Memory B cell (primary cell): ENCODE measurements around the gene CCDC88C.
"Not testable (repeated sequence)": the region's sequence is repeated elsewhere in the genome, so short reads cannot be mapped to it uniquely, and the experiment has no call there.

Experiments used
- ATAC-seq: fragments of 150-1000 bp; cut with Tn5 transposase; 2 replicates; pipeline ENCODE4 v1.10.0; 2021; ENCODE audit warnings: low read depth, mild to moderate bottlenecking, moderate library complexity
- DNase-seq, 2 donors: peaks; one replicate each; pipeline ENCODE4 v3.0.0; 2022; ENCODE audit warnings: low spot score in 2 of 2
- H3K27ac Mint-ChIP-seq: one replicate; pipeline ENCODE4 v1.8.0; 2022; ENCODE audit warnings: mild to moderate bottlenecking, moderate library complexity, mixed read lengths
- H3K27me3 Mint-ChIP-seq: one replicate; pipeline ENCODE4 v1.8.0; 2022; ENCODE audit warnings: mixed read lengths
- H3K36me3 Mint-ChIP-seq: one replicate; pipeline ENCODE4 v1.8.0; 2022; ENCODE audit warnings: mild to moderate bottlenecking, mixed read lengths
- H3K4me1 Mint-ChIP-seq: one replicate; pipeline ENCODE4 v1.8.0; 2022; ENCODE audit warnings: mixed read lengths
- H3K4me3 Mint-ChIP-seq: one replicate; pipeline ENCODE4 v1.8.0; 2022; ENCODE audit warnings: mild to moderate bottlenecking, moderate library complexity, mixed read lengths
- H3K9me3 Mint-ChIP-seq: one replicate; pipeline ENCODE4 v1.8.0; 2022; ENCODE audit warnings: mixed read lengths

The CCDC88C gene

GRCh38 chr14:91273273-91273884 lies 144.2 kb downstream of the CCDC88C start:
- Mint-ChIP-seq H3K36me3 (peaks cover 30% of the 10 kb centered on the region), H3K4me1 (peaks cover 3% of the 10 kb centered on the region), H3K4me3 (no peak overlapping the region), H3K27me3 (no peaks in the 10 kb centered on the region), H3K27ac (no peak overlapping the region), H3K9me3 (no peaks in the 10 kb centered on the region)
- DNase-seq (no peak), ATAC-seq (no peak)

- Mint-ChIP-seq H3K27me3 (no peaks in the 10 kb centered on the region), H3K36me3 (peaks cover 36% of the 10 kb centered on the region)
- ATAC-seq = no peak
Measured at GRCh38 chr14:91272341-91273272, 145.0 kb downstream of the CCDC88C start.

GRCh38 chr14:91271639-91272038 lies 146.0 kb downstream of the CCDC88C start:
- DNase-seq (no peak), ATAC-seq (no peak)
- H3K4me1 Mint-ChIP-seq = peaks cover 3% of the 10 kb centered on the region
- peaks cover 39% of the 10 kb centered on the region for H3K36me3 Mint-ChIP-seq
- H3K4me3 Mint-ChIP-seq = no peak overlapping the region
- no peaks in the 10 kb centered on the region for H3K9me3 Mint-ChIP-seq
- H3K27ac Mint-ChIP-seq = no peak overlapping the region
- no peaks in the 10 kb centered on the region for H3K27me3 Mint-ChIP-seq

More at GRCh38 chr14:91272341-91273272, 145.0 kb downstream of the CCDC88C start:
- Mint-ChIP-seq H3K4me1 (peaks cover 3% of the 10 kb centered on the region), H3K4me3 (no peak overlapping the region), H3K27ac (peak overlapping the region; percentile 63), H3K9me3 (no peaks in the 10 kb centered on the region)
- DNase-seq = no peak

- DNase-seq (no peak), ATAC-seq (no peak)
- H3K27ac Mint-ChIP-seq = no peak overlapping the region
- no peak overlapping the region for H3K4me3 Mint-ChIP-seq
- no peaks in the 10 kb centered on the region for H3K9me3 Mint-ChIP-seq
- peaks cover 4% of the 10 kb centered on the region for H3K4me1 Mint-ChIP-seq
- no peaks in the 10 kb centered on the region for H3K27me3 Mint-ChIP-seq
- peaks cover 34% of the 10 kb centered on the region for H3K36me3 Mint-ChIP-seq
Measured at GRCh38 chr14:91270619-91271018, 147.0 kb downstream of the CCDC88C start.

- H3K27ac Mint-ChIP-seq = no peak overlapping the region
- H3K36me3 Mint-ChIP-seq = peaks cover 34% of the 10 kb centered on the region
- peaks cover 2% of the 10 kb centered on the region for H3K27me3 Mint-ChIP-seq
- ATAC-seq (no peak), DNase-seq (no peak)
- no peak overlapping the region for H3K4me3 Mint-ChIP-seq
- peaks cover 8% of the 10 kb centered on the region for H3K4me1 Mint-ChIP-seq
- H3K9me3 Mint-ChIP-seq = no peaks in the 10 kb centered on the region
Measured at GRCh38 chr14:91270188-91270587, 147.4 kb downstream of the CCDC88C start.

- no peak overlapping the region for H3K4me3 Mint-ChIP-seq
- peaks cover 2% of the 10 kb centered on the region for H3K27me3 Mint-ChIP-seq
- DNase-seq (no peak), ATAC-seq (no peak)
- H3K27ac Mint-ChIP-seq = peak overlapping the region; percentile 19
- no peaks in the 10 kb centered on the region for H3K9me3 Mint-ChIP-seq
- peaks cover 30% of the 10 kb centered on the region for H3K36me3 Mint-ChIP-seq
- H3K4me1 Mint-ChIP-seq = peaks cover 11% of the 10 kb centered on the region
Measured at GRCh38 chr14:91269076-91269991, 148.3 kb downstream of the CCDC88C start.

- Mint-ChIP-seq H3K27ac (peak overlapping the region; percentile 72), H3K9me3 (no peaks in the 10 kb centered on the region), H3K4me1 (peaks cover 11% of the 10 kb centered on the region), H3K36me3 (peaks cover 28% of the 10 kb centered on the region), H3K4me3 (no peak overlapping the region), H3K27me3 (peaks cover 2% of the 10 kb centered on the region)
- ATAC-seq (no peak), DNase-seq (no peak)
Measured at GRCh38 chr14:91267965-91268437, 149.6 kb downstream of the CCDC88C start.

GRCh38 chr14:91266276-91266675 lies 151.3 kb downstream of the CCDC88C start:
- Mint-ChIP-seq H3K4me1 (peaks cover 11% of the 10 kb centered on the region), H3K36me3 (peaks cover 22% of the 10 kb centered on the region)
- not testable (repeated sequence) for H3K27me3 Mint-ChIP-seq, H3K4me3 Mint-ChIP-seq, ATAC-seq, DNase-seq, H3K9me3 Mint-ChIP-seq, H3K27ac Mint-ChIP-seq

- Mint-ChIP-seq H3K4me1 (peaks cover 11% of the 10 kb centered on the region), H3K27me3 (peaks cover 2% of the 10 kb centered on the region), H3K4me3 (peak overlapping the region; percentile 59), H3K36me3 (peaks cover 20% of the 10 kb centered on the region), H3K9me3 (peaks cover 1% of the 10 kb centered on the region), H3K27ac (no peak overlapping the region)
- DNase-seq (no peak), ATAC-seq (no peak)
Measured at GRCh38 chr14:91265404-91265803, 152.2 kb downstream of the CCDC88C start.

- Mint-ChIP-seq H3K9me3 (peaks cover 1% of the 10 kb centered on the region), H3K4me1 (peaks cover 11% of the 10 kb centered on the region), H3K36me3 (peaks cover 16% of the 10 kb centered on the region), H3K4me3 (peak overlapping the region; percentile 37), H3K27ac (peak overlapping the region; percentile 14), H3K27me3 (peaks cover 2% of the 10 kb centered on the region)
- DNase-seq (peak in 1 of 2 donors; percentile 27), ATAC-seq (peak; percentile 61)
Measured at GRCh38 chr14:91264151-91265150, 153.2 kb downstream of the CCDC88C start.

- Mint-ChIP-seq H3K4me1 (peaks cover 7% of the 10 kb centered on the region), H3K27me3 (peaks cover 2% of the 10 kb centered on the region), H3K27ac (peak overlapping the region; percentile 7), H3K9me3 (peaks cover 1% of the 10 kb centered on the region), H3K36me3 (peaks cover 11% of the 10 kb centered on the region), H3K4me3 (no peak overlapping the region)
- no peak for DNase-seq
- no peak for ATAC-seq
Measured at GRCh38 chr14:91263329-91263728, 154.3 kb downstream of the CCDC88C start.

GRCh38 chr14:91261986-91262549 lies 155.6 kb downstream of the CCDC88C start:
- Mint-ChIP-seq H3K27me3 (peaks cover 2% of the 10 kb centered on the region), H3K27ac (no peak overlapping the region), H3K4me3 (no peak overlapping the region), H3K9me3 (peaks cover 1% of the 10 kb centered on the region), H3K36me3 (peaks cover 1% of the 10 kb centered on the region), H3K4me1 (peaks cover 13% of the 10 kb centered on the region)
- no peak for ATAC-seq
- no peak for DNase-seq
